K562 (cell line): ENCODE data around the gene KCNJ4. TPM values are rescaled to one million over a fixed set of nuclear protein-coding genes. Genes with fewer than 3 reads are reported as not detected.

Experiments
- ATAC-seq: fragments of 200-7000 bp; cut with Tn5 transposase; 3 replicates; pipeline ENCODE4 v1.9.1; 2020; ENCODE audit warnings: moderate library complexity
- BruUV-seq: library from RNA; stranded (reverse); fragments of 400-500 nt; replicated peaks from 2 replicates; lab custom pipeline; 2021; lab: Mats Ljungman, UMichigan
- CTCF ChIA-PET: fragments of 300-600 bp; formaldehyde crosslinking; extraction: SDS; loops from one replicate; lab custom pipeline; 2021; ENCODE audit warnings: low intra/inter-chr PET ratio; lab: Yijun Ruan, JAX
- POLR2A ChIA-PET: fragments of 300-600, 350-650 bp; sonication (Branson Sonifier 250); formaldehyde crosslinking; extraction: SDS; loops from one replicate; lab custom pipeline; 2021; ENCODE audit warnings: antibody characterized with exemption, inconsistent platforms; lab: Yijun Ruan, JAX
- DNase-seq, 4 experiments: peaks; one replicate each; pipeline versions ENCODE4 v3.0.0 to v3.0.0-alpha.2; 2011 to 2018; ENCODE audit warnings: low spot score in 3 of 4, mixed read lengths in 3 of 4; ENCODE audit errors: extremely low read depth in 1 of 4
- FAIRE-seq: peaks from 2 replicates; lab custom pipeline; 2011; peaks lifted over from hg19 to GRCh38; lab: Jason Lieb, UNC
- H2AFZ ChIP-seq: 2 replicates; pipeline ENCODE4 v1.6.0; 2011; ENCODE audit warnings: low read depth, low read length, control low read depth, inconsistent platforms
- H3K27ac ChIP-seq: fragments of 200-600 bp; 3 replicates; pipeline ENCODE4 v1.8.0; 2011; ENCODE audit warnings: low read depth, mild to moderate bottlenecking, control low read depth, inconsistent platforms, low read length, moderate library complexity, mixed read lengths; ENCODE audit errors: extremely low read depth
- H3K27me3 ChIP-seq, 2 experiments: fragments of 300-600 bp in 1 of 2; 2 replicates in 1 of 2; 3 replicates in 1 of 2; pipeline versions ENCODE4 v1.6.0 to v1.8.0; 2011; ENCODE audit warnings: inconsistent platforms in 2 of 2, low read length in 2 of 2, mild to moderate bottlenecking in 1 of 2, mixed read lengths in 1 of 2, moderate library complexity in 1 of 2; ENCODE audit not compliant: control insufficient read depth in 2 of 2, insufficient read depth in 2 of 2
- H3K36me3 ChIP-seq: fragments of 300-600 bp; 3 replicates; pipeline ENCODE4 v1.8.0; 2011; ENCODE audit warnings: mild to moderate bottlenecking, low read length, inconsistent platforms; ENCODE audit not compliant: control insufficient read depth, insufficient read depth
- H3K4me1 ChIP-seq, 2 experiments: fragments of 200-600 bp in 1 of 2; replicated peaks in 1 of 2; 2 replicates in 1 of 2; 3 replicates in 1 of 2; pipeline versions ENCODE4 v1.5.1 to v1.8.0; 2011; ENCODE audit warnings: inconsistent platforms in 2 of 2, low read length in 2 of 2, mild to moderate bottlenecking in 1 of 2, mixed read lengths in 1 of 2, moderate library complexity in 1 of 2; ENCODE audit not compliant: control insufficient read depth in 2 of 2, insufficient read depth in 2 of 2
- H3K4me2 ChIP-seq: 2 replicates; pipeline ENCODE4 v1.6.1; 2011; ENCODE audit warnings: low read length, control low read depth, inconsistent platforms, mixed read lengths; ENCODE audit not compliant: insufficient read depth
- H3K4me3 ChIP-seq: fragments of 200-600 bp; sonication (generic), shearing (Covaris generic); 2 replicates; pipeline ENCODE4 v1.5.1; 2016; ENCODE audit warnings: control low read depth, inconsistent platforms
- H3K79me2 ChIP-seq: fragments of 200-600 bp; 3 replicates; pipeline ENCODE4 v1.8.0; 2011; ENCODE audit warnings: low read length, inconsistent platforms; ENCODE audit not compliant: control insufficient read depth, insufficient read depth
- H3K9ac ChIP-seq, 2 experiments: 2 replicates each; pipeline versions ENCODE4 v1.6.0 to v1.6.1; 2011; ENCODE audit warnings: low read depth in 2 of 2, low read length in 2 of 2, control low read depth in 1 of 2, inconsistent platforms in 1 of 2, mild to moderate bottlenecking in 1 of 2, mixed read lengths in 1 of 2; ENCODE audit not compliant: insufficient read depth in 1 of 2
- H3K9me1 ChIP-seq: one replicate; pipeline ENCODE4 v1.6.0; 2011; ENCODE audit warnings: inconsistent platforms, mild to moderate bottlenecking, low read length, moderate library complexity; ENCODE audit not compliant: control insufficient read depth, insufficient read depth
- H3K9me3 ChIP-seq: replicated peaks from 2 replicates; pipeline ENCODE4 v1.5.1; 2011; ENCODE audit warnings: low read depth, low read length, inconsistent platforms; ENCODE audit not compliant: control insufficient read depth, insufficient read depth
- H4K20me1 ChIP-seq: replicated peaks from 2 replicates; pipeline ENCODE4 v1.6.1; 2011; ENCODE audit warnings: low read length, inconsistent platforms, mixed read lengths; ENCODE audit not compliant: control insufficient read depth, insufficient read depth
- ASH1L ChIP-seq: fragments of 450-650 bp; IDR thresholded peaks from 2 replicates; pipeline ENCODE4 v1.6.1; 2018; ENCODE audit warnings: borderline replicate concordance, mild to moderate bottlenecking, low read depth; ENCODE audit not compliant: partially characterized antibody
- GABPB2 ChIP-seq: fragments of 250-450 bp; sonication (Bioruptor Pico); conservative IDR thresholded peaks from 2 replicates; pipeline ENCODE4 v1.5.1; 2021; ENCODE audit warnings: mild to moderate bottlenecking
- HLTF ChIP-seq: fragments of 450-650 bp; IDR thresholded peaks from 2 replicates; pipeline ENCODE4 v1.6.1; 2016
- MEF2A ChIP-seq: IDR thresholded peaks from 2 replicates; pipeline ENCODE4 v1.6.1; 2011; ENCODE audit warnings: low read depth, mild to moderate bottlenecking, low read length, moderate library complexity; ENCODE audit not compliant: control insufficient read depth
- TFAM ChIP-seq: fragments of 250-450 bp; sonication (Bioruptor Pico); conservative IDR thresholded peaks from 2 replicates; pipeline ENCODE4 v1.5.0; 2021; ENCODE audit warnings: mild to moderate bottlenecking, moderate library complexity
- ZEB2 ChIP-seq: fragments of 450-650 bp; IDR thresholded peaks from 2 replicates; pipeline ENCODE4 v1.6.1; 2016
- ZNF445 ChIP-seq: fragments of 250-450 bp; sonication (Bioruptor Pico); IDR thresholded peaks from 2 replicates; pipeline ENCODE4 v1.4.0; 2020; ENCODE audit warnings: low read depth, mild to moderate bottlenecking, moderate library complexity
- WGBS: fragments of 100-300 bp; shearing (Covaris generic); methylation state at CpG from one replicate; pipeline ENCODE4 v1.1.6; 2016; ENCODE audit warnings: low coverage, mixed read lengths; ENCODE audit not compliant: insufficient coverage; ENCODE audit errors: missing lambda C conversion rate; 5-methylcytosine and 5-hydroxymethylcytosine counted together
- in situ Hi-C: fragments of 300-500 bp; cut with MboI; formaldehyde crosslinking; loops from 4 replicates; pipeline ENCODE4 v1.15.0; 2018; ENCODE audit warnings: inconsistent platforms, mixed read lengths
- intact Hi-C: fragments of 100-400 bp; cut with micrococcal nuclease; formaldehyde crosslinking; loops from 2 replicates; pipeline ENCODE4 v1.14.2; 2022
- polyA plus RNA-seq, 8 experiments: library from polyadenylated mRNA; depleted of rRNA in 4 of 8; stranded (reverse) in 5 of 8; unstranded in 3 of 8; fragments of >200 nt; fragmentation: Nextera tagmentation in 2 of 8; fragmentation: Illumina TruSeq in 1 of 8; extraction: Ambion mirVana in 2 of 8; extraction: Trizol in 1 of 8; gene quantifications; 2 replicates each; pipeline versions ENCODE4 v1.2.1 to v1.2.3, GENCODE V29; 2011 to 2014; ENCODE audit warnings: inconsistent platforms in 1 of 8, missing spikeins in 1 of 8
- total RNA-seq, 7 experiments: library from RNA; depleted of rRNA in 6 of 7; stranded (reverse); fragments of >200 nt in 6 of 7; fragmentation: Illumina TruSeq in 2 of 7; extraction: Trizol in 2 of 7; gene quantifications; 2 replicates each; pipeline versions ENCODE4 v1.2.1 to v1.2.3, GENCODE V29; 2011 to 2021; ENCODE audit warnings: low replicate concordance in 1 of 7
- TF ChIP-seq, protein P1 (sequence below), 2 experiments: fragments of 450-650 bp in 1 of 2; IDR thresholded peaks; 2 replicates each; pipeline ENCODE4 v1.6.1; 2011 to 2017; ENCODE audit warnings: low read depth in 2 of 2, antibody characterized with exemption in 1 of 2, borderline replicate concordance in 1 of 2, low read length in 1 of 2, mild to moderate bottlenecking in 1 of 2, mixed read lengths in 1 of 2; ENCODE audit not compliant: control insufficient read depth in 1 of 2
- TF ChIP-seq, protein P2 (sequence below): fragments of 450-650 bp; formaldehyde crosslinking; IDR thresholded peaks from 2 replicates; pipeline ENCODE4 v1.4.0; 2022; ENCODE audit warnings: missing genetic modification characterization
- TF ChIP-seq, protein P3 (sequence below): fragments of 250-450 bp; sonication (Bioruptor Pico); IDR thresholded peaks from 2 replicates; pipeline ENCODE4 v1.8.0; 2021; ENCODE audit warnings: mild to moderate bottlenecking, moderate library complexity
- TF ChIP-seq, protein P4 (sequence below): sonication (generic); formaldehyde crosslinking; IDR thresholded peaks from 2 replicates; pipeline ENCODE4 v1.8.0; 2022; ENCODE audit warnings: mild to moderate bottlenecking, low read depth, missing genetic modification reagents

KCNJ4 gene
- total and polyA plus RNA-seq, 9 of the 15 experiments (the other 6 are each of a cell fraction or from before 2014, with no cell fraction given) = 0.07 to 0.55 (median 0.09) TPM; not detected in 4

DNA sequence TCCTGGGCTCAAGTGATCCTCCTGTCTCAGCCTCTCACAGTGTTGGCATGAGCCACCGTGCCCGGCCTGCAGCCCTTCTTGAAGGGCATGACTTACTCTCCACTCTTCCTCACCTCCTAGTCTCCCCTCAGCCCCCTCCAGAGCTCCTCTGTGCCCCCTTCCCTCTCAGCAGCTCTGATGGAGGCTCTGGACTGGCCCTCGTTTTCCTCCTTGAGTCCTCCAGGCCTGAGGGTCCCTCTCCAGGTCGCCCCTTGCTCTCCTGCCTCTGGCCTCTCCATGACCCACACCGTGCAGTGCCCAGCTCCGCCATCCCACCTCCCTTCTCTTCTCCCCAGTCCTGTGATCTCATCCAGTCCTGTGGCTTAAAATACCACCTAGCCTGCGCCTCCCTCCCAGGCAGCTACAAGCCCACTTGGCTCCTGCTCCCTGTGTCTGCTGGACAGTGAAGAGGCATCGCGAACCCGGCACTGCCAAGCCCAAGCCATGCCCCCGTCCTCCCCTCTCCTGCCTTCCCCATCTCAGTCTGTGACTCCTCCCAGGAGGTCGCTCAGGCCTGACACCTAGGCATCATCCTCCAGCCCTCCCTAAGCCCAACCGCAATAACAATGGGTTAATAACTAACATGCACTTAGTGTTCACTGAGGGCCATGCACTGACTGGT, 11.9 kb downstream of the KCNJ4 start (continued):
- TF ChIP-seq, protein P1, sequence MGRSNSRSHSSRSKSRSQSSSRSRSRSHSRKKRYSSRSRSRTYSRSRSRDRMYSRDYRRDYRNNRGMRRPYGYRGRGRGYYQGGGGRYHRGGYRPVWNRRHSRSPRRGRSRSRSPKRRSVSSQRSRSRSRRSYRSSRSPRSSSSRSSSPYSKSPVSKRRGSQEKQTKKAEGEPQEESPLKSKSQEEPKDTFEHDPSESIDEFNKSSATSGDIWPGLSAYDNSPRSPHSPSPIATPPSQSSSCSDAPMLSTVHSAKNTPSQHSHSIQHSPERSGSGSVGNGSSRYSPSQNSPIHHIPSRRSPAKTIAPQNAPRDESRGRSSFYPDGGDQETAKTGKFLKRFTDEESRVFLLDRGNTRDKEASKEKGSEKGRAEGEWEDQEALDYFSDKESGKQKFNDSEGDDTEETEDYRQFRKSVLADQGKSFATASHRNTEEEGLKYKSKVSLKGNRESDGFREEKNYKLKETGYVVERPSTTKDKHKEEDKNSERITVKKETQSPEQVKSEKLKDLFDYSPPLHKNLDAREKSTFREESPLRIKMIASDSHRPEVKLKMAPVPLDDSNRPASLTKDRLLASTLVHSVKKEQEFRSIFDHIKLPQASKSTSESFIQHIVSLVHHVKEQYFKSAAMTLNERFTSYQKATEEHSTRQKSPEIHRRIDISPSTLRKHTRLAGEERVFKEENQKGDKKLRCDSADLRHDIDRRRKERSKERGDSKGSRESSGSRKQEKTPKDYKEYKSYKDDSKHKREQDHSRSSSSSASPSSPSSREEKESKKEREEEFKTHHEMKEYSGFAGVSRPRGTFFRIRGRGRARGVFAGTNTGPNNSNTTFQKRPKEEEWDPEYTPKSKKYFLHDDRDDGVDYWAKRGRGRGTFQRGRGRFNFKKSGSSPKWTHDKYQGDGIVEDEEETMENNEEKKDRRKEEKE (IDR thresholded peaks at IDR 0.05; ENCODE audit: borderline replicate concordance in 1 of 2, control insufficient read depth in 1 of 2, low read depth in 2 of 2, low read length in 1 of 2) = no peak

DNA sequence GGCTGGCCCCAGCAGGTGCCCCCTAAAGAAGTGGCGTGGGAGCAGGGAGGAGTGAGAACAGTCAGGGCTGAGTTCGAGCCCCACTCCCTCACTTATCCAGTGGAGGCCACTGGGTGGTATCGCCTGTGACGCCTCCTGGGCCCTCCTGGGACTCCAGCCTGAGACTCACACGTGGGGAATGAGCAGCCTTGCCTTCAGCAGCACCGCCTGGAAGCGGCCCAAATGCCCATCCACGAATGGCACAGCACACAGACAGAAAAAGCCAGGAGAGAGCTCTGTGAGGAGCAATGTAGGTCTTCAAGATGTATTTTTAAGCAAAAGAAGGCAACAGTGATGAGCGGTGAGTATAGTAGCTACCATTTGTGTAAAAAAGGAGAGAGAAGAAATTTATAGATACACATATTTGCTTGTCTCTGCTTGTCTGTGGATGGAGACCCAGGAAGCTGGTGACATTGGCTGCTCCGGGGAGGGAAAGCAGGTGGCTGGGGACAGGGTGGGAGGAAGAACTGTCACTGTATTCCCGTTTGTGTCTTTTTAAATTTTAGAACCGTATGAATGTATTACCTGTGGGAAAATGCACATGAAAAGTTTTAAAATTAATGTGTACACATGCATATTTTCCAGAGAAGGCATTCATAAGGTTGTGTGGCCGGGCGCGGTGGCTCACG, 13.2 kb downstream of the KCNJ4 start:
- CTCF ChIA-PET = interaction anchor here (1.5 kb wide), 1 partner anchor 130 kb away, joined by 5 read pairs; no protein-coding TSS in a partner anchor
- ATAC-seq (no peak; the same call in 2 of the 3 replicates), FAIRE-seq (no peak)
- TF ChIP-seq, protein P2, sequence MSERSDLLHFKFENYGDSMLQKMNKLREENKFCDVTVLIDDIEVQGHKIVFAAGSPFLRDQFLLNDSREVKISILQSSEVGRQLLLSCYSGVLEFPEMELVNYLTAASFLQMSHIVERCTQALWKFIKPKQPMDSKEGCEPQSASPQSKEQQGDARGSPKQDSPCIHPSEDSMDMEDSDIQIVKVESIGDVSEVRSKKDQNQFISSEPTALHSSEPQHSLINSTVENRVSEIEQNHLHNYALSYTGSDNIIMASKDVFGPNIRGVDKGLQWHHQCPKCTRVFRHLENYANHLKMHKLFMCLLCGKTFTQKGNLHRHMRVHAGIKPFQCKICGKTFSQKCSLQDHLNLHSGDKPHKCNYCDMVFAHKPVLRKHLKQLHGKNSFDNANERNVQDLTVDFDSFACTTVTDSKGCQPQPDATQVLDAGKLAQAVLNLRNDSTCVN (CRISPR knock-in tag) = no peak
- TF ChIP-seq MEF2A = no peak
- no peak for TF ChIP-seq ZNF445 (CRISPR knock-in tag)
- TF ChIP-seq HLTF = no peak
- no peak for TF ChIP-seq TFAM
- no peak for TF ChIP-seq ZEB2
- TF ChIP-seq GABPB2 (CRISPR knock-in tag) = no peak
- TF ChIP-seq, protein P3, sequence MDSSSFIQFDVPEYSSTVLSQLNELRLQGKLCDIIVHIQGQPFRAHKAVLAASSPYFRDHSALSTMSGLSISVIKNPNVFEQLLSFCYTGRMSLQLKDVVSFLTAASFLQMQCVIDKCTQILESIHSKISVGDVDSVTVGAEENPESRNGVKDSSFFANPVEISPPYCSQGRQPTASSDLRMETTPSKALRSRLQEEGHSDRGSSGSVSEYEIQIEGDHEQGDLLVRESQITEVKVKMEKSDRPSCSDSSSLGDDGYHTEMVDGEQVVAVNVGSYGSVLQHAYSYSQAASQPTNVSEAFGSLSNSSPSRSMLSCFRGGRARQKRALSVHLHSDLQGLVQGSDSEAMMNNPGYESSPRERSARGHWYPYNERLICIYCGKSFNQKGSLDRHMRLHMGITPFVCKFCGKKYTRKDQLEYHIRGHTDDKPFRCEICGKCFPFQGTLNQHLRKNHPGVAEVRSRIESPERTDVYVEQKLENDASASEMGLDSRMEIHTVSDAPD = no peak
- no peak for TF ChIP-seq ASH1L
- TF ChIP-seq, protein P4, sequence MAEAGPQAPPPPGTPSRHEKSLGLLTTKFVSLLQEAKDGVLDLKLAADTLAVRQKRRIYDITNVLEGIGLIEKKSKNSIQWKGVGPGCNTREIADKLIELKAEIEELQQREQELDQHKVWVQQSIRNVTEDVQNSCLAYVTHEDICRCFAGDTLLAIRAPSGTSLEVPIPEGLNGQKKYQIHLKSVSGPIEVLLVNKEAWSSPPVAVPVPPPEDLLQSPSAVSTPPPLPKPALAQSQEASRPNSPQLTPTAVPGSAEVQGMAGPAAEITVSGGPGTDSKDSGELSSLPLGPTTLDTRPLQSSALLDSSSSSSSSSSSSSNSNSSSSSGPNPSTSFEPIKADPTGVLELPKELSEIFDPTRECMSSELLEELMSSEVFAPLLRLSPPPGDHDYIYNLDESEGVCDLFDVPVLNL (CRISPR knock-in tag) = no peak

More for the DNA sequence above, 13.2 kb downstream of the KCNJ4 start:
- Histone ChIP-seq H3K4me3 (no peak overlapping the region), H3K4me1 (peaks cover 7 to 28% of the 10 kb centered on the region in 2 experiments; a peak in 3 of 5 replicates), H3K9ac (peak overlapping the region in 1 of 2 experiments; percentile 40; a peak in 1 of 4 replicates), H3K79me2 (no peaks in the 10 kb centered on the region), H4K20me1 (0 out of 2 replicates have a peak, but pooled peaks cover 4% of the 10 kb centered on the region), H3K4me2 (no peak overlapping the region), H3K27me3 (peaks cover 0 to 14% of the 10 kb centered on the region in 2 experiments; a peak in 3 of 5 replicates), H3K9me1 (no peaks in the 10 kb centered on the region), H3K27ac (no peak overlapping the region), H3K36me3 (no peaks in the 10 kb centered on the region), H3K9me3 (no peaks in the 10 kb centered on the region), H2AFZ (no peak overlapping the region)
- no peak for DNase-seq
- POLR2A ChIA-PET = interaction anchor here (1.6 kb wide), 1 partner anchor 11 kb away, joined by 4 read pairs; no protein-coding TSS in a partner anchor
- in situ Hi-C loops (no loop called here), intact Hi-C loops (no loop called here)
- WGBS = 33% methylated on average over 15 of the region's 16 CpGs
- no TSS peak for BruUV-seq
